Endometrial microvascular endothelial cells (primary cell): Measurements from ENCODE around the gene UBD. TPM values are rescaled to one million over a fixed set of nuclear protein-coding genes. Genes with fewer than 3 reads are reported as not detected.

Source experiments
- in situ Hi-C: cut with HindIII; loops from 2 replicates; pipeline ENCODE4 v1.10.0; 2017; ENCODE audit warnings: low sequenced_read_pairs, low pct_unique_long_range_greater_than_20kb; ENCODE audit errors: inconsistent ontology term
- total RNA-seq: library from RNA; depleted of rRNA; stranded (reverse); fragments of >200 nt; gene quantifications from one replicate; pipeline ENCODE4 v1.2.3, GENCODE V29; 2015; ENCODE audit errors: inconsistent ontology term

Gene UBD
- total RNA-seq, 1 donor from 2014 or later, result 0.56 TPM

DNA sequence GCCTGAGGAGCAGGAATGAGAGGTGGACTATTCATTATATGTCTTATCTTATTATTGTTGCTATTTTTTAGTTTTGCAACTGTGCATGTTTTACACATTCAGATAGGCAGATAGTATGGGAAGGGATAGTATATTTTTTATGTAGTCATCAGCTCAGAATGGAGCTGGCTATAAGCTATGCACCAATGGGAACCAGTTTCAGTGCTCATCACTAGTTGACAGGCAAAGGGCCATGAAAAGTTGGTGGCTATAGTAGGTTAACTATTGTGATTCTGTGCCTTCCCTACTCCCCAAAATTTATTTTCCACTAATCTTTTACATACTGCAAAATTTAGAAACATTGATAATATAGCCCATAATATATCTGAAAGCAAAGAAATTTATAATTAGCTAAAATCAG lies 5.3 kb upstream of the UBD start:
- in situ Hi-C loops, result no loop called here

DNA sequence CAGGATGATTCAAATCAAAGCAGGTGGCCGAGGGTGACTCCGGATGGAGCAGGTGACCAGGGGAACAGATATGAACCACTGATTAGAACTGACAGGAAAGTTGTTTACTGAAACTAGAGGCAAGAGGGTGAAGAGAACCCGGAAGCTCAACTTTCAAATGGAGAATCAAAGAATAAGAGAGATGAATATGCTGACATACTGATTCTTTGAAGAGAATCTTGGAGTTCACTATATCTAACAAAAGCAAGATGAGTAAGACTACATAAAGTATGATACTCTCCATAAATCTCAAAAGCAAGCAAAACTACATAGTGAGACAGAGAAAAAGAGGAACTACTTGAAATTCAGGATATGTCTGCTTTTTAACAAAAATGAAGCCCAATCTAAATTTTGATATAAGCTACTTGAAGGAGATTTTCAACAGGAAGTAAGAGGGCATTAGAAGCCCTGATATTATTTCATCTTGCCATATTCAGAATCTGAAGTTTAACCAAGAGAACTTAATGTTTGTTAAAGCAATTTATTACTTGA lies 4.0 kb upstream of the UBD start:
- in situ Hi-C loops, result no loop called here

DNA sequence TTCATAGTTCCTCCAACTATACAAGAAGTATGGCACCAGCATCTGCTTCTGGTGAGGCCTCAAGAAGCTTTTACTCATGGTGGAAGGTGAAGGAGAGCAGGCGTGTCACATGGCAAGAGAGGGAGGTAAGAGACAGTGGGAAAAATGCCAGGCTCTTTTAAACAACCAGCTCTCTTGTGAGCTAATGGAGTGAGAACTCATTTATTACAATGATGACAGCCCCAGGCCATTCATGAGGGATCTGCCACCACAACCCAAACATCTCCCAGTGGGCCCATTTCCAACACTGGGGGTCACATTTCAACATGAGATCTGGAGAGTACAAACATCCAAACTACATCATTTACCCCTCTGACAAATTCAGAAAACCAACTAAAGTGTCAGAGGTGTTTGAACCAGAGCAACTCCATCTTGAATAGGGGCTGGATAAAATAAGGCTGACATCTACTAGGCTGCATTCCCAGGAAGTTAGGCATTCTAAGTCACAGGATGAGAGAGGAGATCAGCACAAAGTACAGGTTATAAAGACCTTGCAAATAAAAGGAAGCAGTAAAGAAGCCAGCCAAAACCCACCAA lies 2.2 kb upstream of the UBD start:
- in situ Hi-C loops, result no loop called here

DNA sequence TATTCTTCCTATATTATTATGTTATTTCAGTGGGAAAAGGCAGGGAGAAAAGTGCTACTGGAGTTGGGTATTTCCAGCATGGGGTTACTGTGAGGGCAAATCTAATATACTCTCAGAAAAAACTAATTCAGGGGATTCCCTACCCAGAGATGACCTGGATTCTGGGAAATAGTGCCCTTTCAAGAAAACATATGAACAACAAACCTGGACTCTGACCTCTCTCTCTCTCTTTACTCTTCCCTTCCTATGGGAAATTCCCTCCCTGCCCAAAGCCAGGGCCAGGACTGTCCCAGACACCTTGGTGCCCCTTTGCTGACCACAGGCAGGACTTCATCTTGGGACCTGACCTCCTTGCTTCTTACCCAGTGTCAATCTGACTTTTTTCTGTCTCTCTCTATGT lies 1.6 kb upstream of the UBD start:
- in situ Hi-C loops, result no loop called here

DNA sequence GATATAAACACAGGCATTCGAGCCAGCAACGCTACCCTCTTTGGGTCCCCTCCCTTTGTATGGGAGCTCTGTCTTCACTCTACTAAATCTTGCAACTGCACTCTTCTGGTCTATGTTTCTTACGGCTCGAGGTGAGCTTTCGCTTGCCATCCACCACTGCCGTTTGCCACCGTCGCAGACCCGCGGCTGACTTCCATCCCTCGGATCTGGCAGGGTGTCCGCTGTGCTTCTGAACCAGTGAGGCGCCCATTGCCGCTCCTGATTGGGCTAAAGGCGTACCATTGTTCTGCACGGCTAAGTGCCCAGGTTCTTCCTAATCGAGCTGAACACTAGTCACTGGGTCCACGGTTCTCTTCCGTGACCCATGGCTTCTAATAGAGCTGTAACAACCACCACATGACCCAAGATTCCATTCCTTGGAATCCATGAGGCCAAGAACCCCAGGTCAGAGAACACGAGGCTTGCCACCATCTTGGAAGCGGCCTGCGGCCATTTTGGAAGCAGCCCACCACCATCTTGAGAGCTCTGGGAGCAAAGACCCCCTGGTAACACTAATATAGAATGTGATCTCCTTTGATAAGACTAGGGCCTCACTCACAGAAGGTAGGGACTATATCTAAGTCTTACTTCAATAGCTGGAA lies 973 bp downstream of the UBD start:
- in situ Hi-C loops, result no loop called here

DNA sequence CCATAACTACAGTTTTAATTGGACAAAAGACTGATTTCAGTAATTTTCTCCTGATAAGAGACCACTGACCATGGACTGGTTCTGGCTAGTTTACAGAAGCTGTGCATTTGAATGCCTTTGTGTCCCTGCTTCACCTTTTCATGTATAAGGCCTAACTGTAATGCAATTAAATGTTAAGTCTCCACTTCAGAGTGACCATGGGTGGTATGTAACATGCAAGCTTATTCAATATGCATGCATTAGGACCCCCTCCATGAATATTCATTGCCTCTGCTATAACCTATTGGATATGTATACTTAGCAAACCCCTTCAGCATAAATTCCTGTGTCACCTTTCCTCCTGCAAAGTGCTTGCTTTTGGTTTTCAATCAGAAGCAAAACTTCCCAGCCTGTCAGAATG lies 2.2 kb downstream of the UBD start:
- in situ Hi-C loops, result no loop called here

DNA sequence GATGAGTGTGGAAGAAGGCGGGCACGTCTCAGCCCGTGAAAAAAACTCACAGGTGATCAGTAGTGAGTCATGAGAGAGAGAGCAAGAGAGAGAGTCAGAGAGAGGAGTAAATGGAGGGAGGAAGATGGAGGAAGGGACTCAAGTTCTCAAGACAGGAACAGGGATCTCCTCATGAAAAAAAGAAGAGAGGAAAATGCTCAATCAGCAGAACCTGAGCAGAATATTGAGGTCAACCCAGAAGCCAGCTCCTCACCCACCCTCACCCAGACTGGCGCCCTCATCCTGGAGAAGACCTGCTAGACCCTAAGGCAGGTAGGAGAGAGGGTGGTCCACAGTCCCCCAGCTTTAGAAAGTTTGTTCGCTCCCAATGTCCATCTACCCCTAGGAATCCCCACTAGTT lies 4.8 kb downstream of the UBD start:
- in situ Hi-C loops, result no loop called here

DNA sequence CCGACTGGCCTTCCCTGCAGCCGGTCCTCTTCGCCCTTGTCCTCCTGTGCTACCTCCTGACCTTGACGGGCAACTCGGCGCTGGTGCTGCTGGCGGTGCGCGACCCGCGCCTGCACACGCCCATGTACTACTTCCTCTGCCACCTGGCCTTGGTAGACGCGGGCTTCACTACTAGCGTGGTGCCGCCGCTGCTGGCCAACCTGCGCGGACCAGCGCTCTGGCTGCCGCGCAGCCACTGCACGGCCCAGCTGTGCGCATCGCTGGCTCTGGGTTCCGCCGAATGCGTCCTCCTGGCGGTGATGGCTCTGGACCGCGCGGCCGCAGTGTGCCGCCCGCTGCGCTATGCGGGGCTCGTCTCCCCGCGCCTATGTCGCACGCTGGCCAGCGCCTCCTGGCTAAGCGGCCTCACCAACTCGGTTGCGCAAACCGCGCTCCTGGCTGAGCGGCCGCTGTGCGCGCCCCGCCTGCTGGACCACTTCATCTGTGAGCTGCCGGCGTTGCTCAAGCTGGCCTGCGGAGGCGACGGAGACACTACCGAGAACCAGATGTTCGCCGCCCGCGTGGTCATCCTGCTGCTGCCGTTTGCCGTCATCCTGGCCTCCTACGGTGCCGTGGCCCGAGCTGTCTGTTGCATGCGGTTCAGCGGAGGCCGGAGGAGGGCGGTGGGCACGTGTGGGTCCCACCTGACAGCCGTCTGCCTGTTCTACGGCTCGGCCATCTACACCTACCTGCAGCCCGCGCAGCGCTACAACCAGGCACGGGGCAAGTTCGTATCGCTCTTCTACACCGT lies 6.1 kb downstream of the UBD start:
- in situ Hi-C loops, result no loop called here

DNA sequence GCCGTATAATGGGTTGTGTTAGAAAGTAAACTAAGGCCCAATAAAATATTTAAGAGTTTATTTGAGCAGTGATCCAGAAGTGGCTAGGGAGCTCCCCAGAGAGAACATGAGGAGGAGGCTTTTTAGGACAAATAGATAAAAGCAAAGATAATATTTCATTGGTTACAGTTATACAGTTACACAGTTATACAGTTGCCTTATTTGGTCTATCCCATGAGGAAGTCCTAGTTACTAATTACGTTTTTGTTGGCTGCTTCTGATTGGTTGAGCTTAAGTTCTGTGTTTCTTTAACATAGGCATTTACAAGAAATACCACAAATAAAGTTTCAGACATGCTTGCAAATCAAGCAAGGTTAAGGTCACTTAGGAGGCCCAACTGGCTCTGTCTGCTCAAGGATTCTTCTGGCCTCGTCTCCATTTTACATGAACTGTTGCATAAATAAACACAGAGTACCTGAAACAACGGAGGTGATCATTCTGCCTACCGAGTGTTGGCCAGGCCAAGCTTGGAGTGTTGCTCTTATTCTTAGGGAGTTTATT lies 7.0 kb downstream of the UBD start:
- in situ Hi-C loops, result no loop called here

DNA sequence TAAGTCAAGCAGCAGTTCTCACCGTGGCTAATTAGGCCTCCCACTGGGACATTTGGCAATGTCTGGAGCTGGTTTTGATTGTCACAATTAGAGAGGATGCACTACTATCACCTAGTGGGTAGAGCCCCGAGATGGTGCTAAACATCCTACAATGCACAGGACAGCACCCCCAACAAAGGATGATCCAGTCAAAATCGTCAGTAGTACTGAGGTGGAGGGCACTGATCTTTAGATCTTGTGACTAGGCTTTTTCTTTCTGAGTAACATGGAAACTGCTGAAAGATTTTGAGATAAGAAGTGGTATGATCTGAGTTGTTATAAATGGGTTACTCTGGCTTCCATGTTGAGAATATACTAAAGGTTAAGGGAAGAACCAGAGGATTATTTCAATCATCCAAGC lies 12.0 kb downstream of the UBD start:
- in situ Hi-C loops, result no loop called here

DNA sequence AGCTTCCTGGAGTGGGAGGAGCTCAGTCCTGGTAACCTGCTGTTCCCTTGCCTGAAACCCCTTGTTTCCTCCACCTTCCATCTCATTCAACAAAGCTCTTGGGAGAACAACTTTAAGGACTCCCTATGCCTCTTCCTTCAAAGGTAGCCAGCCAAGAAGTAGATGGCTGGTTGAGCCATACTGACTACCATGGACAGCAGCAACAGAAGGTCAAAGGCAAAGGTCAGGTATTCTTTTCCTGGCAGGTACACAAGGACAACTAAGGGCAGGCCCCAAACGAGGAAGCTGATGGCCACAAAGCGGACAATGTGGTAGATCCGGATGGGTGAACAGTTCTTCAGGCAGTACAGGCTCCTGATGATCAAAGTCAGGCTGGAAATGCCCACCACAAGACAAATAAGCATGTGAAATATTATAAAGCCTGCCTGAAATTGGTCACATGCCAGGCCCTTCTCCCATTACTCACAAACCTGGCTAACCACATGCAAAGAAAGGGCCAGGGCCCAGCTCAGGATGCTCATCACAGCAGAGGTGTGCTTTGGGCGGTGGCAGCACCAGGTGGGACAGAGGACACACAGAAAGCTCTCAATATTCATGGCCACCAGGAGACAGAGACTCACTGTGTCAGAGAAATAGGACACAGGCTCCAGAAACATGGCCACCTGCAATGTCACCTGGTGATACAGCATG lies 21.7 kb downstream of the UBD start:
- in situ Hi-C loops, result no loop called here

DNA sequence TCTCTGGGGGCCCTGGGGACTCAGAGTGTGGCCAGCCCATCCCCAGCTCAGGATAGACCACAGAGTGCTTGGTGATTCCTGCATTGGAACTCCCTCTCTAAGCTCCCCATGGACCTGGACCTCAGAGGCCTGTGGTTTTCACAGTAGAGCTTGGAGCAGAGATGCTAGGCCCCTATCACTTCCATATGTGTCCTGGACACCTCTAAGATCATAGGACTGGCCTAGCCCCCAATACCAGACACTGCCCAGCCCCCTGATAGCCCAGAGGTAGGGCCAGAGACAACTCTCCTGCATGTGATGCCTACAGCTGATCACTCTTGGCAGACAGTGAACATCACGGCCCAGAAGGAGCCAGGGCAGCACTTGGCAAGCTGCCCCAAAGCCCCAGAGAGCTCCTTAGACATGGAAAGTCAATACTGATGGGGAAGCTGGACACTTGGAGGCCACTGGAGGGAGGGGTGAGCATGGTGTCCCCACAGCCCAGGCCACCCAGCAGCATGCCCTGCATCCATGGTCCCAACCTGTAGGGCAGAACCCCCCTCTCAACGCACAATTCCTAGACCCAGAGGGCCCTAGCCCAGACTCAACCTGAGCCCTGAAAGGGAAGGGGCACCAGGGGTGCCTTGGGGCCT lies 27.1 kb downstream of the UBD start:
- in situ Hi-C loops, result no loop called here

DNA sequence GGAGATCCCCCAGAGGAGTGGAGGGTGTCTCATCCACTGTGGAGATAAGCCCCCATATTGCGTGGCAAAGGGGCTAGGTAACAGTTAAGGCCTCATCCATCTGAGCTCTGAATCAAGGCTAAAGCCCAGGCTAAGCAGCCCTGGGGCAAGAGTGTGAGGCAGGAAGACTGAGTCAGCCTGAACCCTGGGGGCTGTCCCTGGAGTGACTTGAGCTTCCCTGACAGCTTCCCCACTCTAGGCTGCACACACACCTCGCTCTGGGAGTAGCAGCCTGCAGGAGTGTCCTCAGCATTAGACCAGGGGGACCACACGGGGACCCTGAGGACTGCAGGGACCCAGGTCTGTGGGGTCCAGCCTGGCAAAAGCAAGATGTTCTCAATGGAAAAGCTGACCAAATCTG lies 27.9 kb downstream of the UBD start:
- in situ Hi-C loops, result no loop called here

DNA sequence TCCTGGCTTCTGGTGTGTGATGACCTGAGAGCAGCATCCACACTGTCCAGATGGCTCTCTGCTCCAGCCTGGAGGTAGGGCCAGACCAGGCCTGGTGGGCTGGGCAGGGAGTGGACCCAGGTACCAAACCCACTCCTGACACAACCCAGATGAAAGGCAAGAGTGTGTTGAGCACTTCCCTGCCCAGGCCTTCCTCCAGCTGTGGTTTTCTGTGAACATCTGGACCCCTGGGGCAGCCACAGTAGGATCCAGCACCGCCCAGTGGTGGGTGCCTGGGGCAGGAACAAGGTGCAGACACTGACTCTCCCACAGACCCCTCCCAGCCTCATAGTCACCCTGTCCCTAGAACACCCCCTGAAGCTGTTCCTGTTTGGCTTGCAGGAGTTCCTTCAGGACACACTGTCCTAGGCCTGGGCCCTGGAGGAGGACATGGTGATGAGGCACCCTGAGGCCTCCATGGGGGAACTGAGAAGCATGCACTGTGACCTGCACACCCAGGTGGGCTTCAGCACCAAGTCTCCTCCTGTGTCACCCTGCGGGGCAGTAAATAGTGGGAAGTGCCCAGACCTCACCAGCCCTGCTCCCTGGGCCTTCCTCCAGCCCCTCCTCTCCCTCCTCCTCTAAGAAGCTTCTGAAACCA lies 28.7 kb downstream of the UBD start:
- in situ Hi-C loops, result no loop called here

DNA sequence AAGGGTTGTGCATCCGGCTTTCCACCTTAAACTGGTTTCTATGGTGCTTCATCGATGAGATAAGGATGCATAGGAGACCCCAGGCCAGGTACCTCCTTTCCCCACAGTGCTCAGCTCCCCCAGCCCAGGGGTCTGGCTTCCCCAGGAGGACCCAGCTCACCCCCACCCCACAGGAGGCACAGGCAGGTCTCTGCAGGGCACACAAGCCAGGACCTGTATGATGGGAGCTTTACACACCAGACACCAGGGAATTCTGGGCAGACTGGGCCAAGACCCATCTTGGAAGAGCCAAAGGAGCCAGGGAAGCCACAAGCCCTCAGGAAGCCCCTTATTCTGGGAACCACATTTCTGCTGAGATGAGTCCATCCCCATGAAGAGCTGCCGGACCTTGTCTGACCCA lies 29.6 kb downstream of the UBD start:
- in situ Hi-C loops, result no loop called here

DNA sequence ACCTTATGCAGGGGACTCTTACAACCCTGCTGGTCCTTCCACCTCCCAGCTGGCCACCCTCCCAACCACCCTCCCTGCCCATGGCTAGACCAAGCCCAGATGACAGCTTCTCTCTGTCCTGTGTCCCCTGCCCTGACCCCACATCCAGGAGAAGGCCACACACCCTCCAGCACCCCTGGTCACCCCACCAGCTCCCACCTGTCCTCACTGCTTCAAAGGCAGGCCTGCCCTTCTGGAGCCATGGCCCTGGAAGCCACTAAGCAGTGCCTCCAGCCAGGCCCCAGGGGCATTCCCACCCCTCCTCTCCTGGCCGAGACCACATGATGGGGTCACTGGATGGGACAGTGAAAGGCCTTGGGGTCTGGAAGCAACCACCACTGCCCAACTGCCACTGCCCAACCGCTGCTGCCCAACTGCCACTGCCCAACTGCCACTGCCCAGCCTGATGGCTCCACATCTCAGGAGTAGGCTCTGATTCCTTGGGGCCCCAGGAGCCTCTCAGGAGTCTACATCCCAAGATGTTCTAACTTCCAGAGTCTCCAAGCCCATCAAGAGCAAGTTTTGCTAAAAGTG lies 30.5 kb downstream of the UBD start:
- in situ Hi-C loops, result no loop called here

DNA sequence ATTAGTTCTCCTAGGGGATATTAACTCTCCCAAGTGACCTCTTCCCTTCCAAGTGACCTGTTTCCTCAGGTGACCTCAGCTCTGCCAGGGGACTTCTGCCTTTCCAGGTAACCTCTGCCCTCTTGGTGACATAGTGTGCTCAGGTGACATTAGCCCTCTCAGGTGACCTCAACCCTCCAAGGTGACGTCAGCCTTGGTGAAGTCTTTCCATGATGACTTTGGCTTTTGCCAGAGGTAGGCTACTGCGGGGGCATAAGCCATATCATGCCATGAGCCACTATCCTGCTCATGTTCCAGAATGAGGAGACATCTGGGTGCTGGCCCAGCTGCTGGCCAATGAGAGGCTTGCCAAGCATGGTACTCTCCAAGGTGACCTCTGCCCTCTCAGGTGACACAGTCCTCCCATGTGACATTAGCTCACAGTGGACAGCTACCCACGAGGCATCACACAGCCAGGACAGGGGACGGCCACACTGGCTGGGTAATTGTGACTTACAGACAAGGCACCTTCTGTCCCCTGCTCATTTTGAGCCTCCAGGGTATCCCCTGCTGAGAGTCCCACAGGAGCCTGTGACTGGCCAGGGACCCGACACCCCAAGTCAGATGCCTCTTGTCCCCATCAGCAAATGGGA lies 31.1 kb downstream of the UBD start:
- in situ Hi-C loops, result no loop called here

DNA sequence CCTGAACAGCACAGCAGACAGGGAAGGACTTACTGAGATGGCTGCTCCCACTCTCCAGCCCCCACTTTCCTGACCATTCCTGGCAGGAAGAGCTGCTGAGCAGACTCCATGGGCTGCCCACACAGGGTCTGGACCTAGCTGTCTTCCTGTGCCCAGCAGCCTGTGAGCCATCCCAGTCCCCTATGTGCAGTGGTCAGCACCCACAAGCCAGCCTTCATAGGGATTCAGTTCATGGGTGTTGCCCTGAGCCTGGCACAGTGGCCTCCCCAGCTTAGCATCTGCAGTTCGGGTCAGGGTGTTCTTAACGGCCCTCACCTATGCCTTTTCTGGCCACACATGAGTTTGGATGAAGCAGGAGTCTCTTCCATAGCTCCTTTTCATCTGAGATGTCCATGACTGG lies 32.0 kb downstream of the UBD start:
- in situ Hi-C loops, result no loop called here
